Kidney (tissue), 14 donors: ENCODE results near the gene PLA2G2F. TPM values are rescaled to one million over a fixed set of nuclear protein-coding genes. Genes with fewer than 3 reads are reported as not detected.

Experiments
- DNase-seq, 5 donors: peaks; one replicate each; pipeline ENCODE4 v3.0.0-alpha.2; 2013 to 2020
- FAIRE-seq: peaks from 2 replicates; lab custom pipeline; 2012; peaks lifted over from hg19 to GRCh38; lab: Jason Lieb, UNC
- H3K27ac ChIP-seq, 2 donors: one replicate each; pipeline ENCODE4 v1.7.0; 2013; ENCODE audit warnings: low read depth in 2 of 2, low read length in 2 of 2, inconsistent platforms in 1 of 2
- H3K27me3 ChIP-seq: one replicate; pipeline ENCODE4 v1.7.1; 2013; ENCODE audit warnings: low read length, inconsistent platforms; ENCODE audit not compliant: control insufficient read depth, insufficient read depth
- H3K36me3 ChIP-seq, 3 donors: one replicate each; pipeline versions ENCODE4 v1.7.0 to v1.7.1; 2013; ENCODE audit warnings: low read length in 3 of 3, control low read depth in 1 of 3, inconsistent platforms in 1 of 3; ENCODE audit not compliant: insufficient read depth in 3 of 3, control insufficient read depth in 2 of 3
- H3K4me1 ChIP-seq, 3 donors: one replicate each; pipeline versions ENCODE4 v1.7.0 to v1.7.1; 2013; ENCODE audit warnings: low read length in 3 of 3, inconsistent platforms in 1 of 3, low read depth in 1 of 3; ENCODE audit not compliant: control insufficient read depth in 2 of 3, insufficient read depth in 2 of 3
- H3K4me3 ChIP-seq, 3 donors: one replicate each; pipeline versions ENCODE4 v1.7.0 to v1.8.1; 2013; ENCODE audit warnings: low read length in 3 of 3, control low read depth in 1 of 3, inconsistent platforms in 1 of 3
- H3K9ac ChIP-seq, 3 donors: one replicate each; pipeline versions ENCODE4 v1.7.0 to v1.7.1; 2013; ENCODE audit warnings: low read length in 3 of 3, control low read depth in 1 of 3, inconsistent platforms in 1 of 3
- H3K9me3 ChIP-seq, 3 donors: one replicate each; pipeline versions ENCODE4 v1.7.0 to v1.7.1; 2013; ENCODE audit warnings: low read length in 3 of 3, control low read depth in 1 of 3, inconsistent platforms in 1 of 3; ENCODE audit not compliant: control insufficient read depth in 2 of 3, insufficient read depth in 1 of 3
- intact Hi-C: fragments of 100-400 bp; cut with DNase I; formaldehyde crosslinking; loops from one replicate; pipeline ENCODE4 v1.11.1; 2022
- polyA plus RNA-seq: library from polyadenylated mRNA; stranded (reverse); fragments of 350-450 nt; fragmentation: Illumina TruSeq; extraction: RNeasy Lipid Tissue Mini Kit (QIAGEN cat#74804); gene quantifications from one replicate; pipeline ENCODE4 v1.2.3, GENCODE V29; 2014; ENCODE audit warnings: low read depth, low replicate concordance; ENCODE audit not compliant: insufficient read depth
- total RNA-seq: library from RNA; stranded (reverse); fragmentation: NEBNext Ultra II Directional; extraction: Animal tissue kit (Norgen Biotek cat#: 25700); gene quantifications from one replicate; pipeline ENCODE4 v1.2.1, GENCODE V29; 2021
- TF ChIP-seq, protein P1 (sequence below): IDR thresholded peaks from 3 replicates; pipeline ENCODE4 v1.5.1; 2012; ENCODE audit warnings: mild to moderate bottlenecking, moderate library complexity, borderline replicate concordance; ENCODE audit not compliant: insufficient read depth; ENCODE audit errors: extremely low read depth
- donor health status: control.
- donor health status: control.
- donor health status: control.
- donor health status: control.
- donor health status: control.
- donor health status: DM: yes; HTN: yes; CAD: no.
- donor health status: Normal renal cell carcinoma (clear cell type).

PLA2G2F gene
- total and polyA plus RNA-seq, 2 donors from 2014 or later, result not detected

DNA sequence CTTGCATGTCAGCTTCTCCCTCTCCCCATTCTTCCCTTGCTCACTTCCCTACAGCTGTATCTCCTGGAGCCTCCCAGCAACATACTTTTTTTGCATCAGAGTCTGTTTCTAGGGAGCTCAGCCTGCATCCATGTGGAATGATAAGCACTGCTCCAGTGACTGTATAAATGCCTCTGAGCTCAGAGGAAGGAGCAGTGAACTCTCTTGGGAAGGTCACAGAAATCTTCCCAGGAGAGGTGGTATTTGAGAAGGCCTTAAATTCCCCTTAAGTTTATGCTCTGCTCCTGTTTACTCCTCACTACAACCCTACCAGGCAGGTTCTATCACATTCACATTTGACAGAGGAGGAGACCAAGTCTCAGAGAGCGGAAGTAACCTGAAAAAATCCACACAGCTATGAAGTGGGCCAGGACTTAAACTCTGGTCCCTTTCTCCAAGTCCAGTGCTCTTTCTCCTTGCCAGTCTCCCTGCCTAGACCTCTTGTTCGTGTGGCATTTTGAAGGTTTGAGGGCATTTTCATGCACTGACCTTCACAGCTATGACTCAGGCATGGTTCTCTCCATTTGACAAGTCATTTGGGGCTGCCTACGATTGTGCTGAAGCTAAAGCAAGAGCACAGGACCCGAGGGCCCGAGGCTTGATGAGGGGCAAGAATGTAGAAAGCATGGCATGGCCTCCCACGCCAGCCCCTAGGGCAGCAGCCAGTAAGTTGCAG lies 41.2 kb downstream of the PLA2G2F start:
- Histone ChIP-seq H3K36me3 (no peaks in the 10 kb centered on the region), H3K27me3 (no peaks in the 10 kb centered on the region), H3K9me3 (peaks cover 0 to 5% (median 2%) of the 10 kb centered on the region in 3 donors), H3K4me3 (no peak overlapping the region), H3K9ac (no peak overlapping the region), H3K27ac (no peak overlapping the region), H3K4me1 (peaks cover 0 to under 1% (median 0%) of the 10 kb centered on the region in 3 donors)
- DNase-seq, result peak in 1 of 5 donors; percentile 23
- no peak for FAIRE-seq
- intact Hi-C loops, result no loop called here
- TF ChIP-seq, protein P1, sequence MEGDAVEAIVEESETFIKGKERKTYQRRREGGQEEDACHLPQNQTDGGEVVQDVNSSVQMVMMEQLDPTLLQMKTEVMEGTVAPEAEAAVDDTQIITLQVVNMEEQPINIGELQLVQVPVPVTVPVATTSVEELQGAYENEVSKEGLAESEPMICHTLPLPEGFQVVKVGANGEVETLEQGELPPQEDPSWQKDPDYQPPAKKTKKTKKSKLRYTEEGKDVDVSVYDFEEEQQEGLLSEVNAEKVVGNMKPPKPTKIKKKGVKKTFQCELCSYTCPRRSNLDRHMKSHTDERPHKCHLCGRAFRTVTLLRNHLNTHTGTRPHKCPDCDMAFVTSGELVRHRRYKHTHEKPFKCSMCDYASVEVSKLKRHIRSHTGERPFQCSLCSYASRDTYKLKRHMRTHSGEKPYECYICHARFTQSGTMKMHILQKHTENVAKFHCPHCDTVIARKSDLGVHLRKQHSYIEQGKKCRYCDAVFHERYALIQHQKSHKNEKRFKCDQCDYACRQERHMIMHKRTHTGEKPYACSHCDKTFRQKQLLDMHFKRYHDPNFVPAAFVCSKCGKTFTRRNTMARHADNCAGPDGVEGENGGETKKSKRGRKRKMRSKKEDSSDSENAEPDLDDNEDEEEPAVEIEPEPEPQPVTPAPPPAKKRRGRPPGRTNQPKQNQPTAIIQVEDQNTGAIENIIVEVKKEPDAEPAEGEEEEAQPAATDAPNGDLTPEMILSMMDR, result no peak

DNA sequence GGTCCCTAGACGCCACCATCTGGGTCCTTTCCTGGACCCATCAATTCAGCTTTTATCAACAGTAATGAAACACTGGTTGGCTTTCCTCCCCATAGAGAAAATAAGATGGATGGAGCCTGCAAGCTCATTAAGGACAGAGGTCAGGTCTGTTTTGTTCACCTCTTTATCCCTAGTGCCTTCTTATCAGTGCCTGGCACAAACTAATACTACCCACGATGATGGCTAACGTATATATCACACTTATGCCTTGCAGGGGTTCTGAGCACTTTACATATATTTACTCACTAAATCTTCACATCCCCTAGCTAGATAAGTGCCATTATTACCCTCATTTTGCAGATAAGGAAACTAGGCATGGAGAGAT lies 41.7 kb downstream of the PLA2G2F start:
- H3K27ac ChIP-seq, result no peak overlapping the region
- DNase-seq (no peak), FAIRE-seq (no peak)
- intact Hi-C loops, result no loop called here
- peaks cover 0 to 4% (median 0%) of the 10 kb centered on the region in 3 donors for H3K4me1 ChIP-seq
- no peaks in the 10 kb centered on the region for H3K27me3 ChIP-seq
- peaks cover 0 to 5% (median 2%) of the 10 kb centered on the region in 3 donors for H3K9me3 ChIP-seq
- H3K36me3 ChIP-seq, result no peaks in the 10 kb centered on the region
- H3K9ac ChIP-seq, result no peak overlapping the region
- no peak overlapping the region for H3K4me3 ChIP-seq
- TF ChIP-seq, protein P1, result no peak

DNA sequence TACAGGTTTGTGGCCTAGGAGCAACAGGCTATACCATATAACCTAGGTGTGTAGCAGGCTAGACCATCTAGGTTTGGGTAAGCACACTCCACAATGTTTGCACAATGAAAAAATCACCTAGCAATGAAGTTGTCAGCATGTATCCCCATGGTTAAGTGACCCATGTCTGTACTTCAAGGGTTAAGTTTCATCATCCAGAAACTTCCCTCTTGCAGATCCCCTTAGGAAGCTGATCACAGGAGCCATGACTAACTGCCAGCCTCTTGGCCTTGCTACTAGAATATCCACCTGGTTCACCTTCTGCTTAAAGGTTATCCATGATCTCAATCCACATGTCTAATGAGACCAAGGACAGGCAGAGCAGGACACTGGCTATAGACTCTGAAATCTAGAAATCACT lies 43.3 kb downstream of the PLA2G2F start:
- intact Hi-C loops, result no loop called here
- TF ChIP-seq, protein P1, result no peak
- H3K9me3 ChIP-seq, result peaks cover 0 to 5% (median 2%) of the 10 kb centered on the region in 3 donors
- H3K4me3 ChIP-seq, result no peak overlapping the region
- H3K27me3 ChIP-seq, result no peaks in the 10 kb centered on the region
- no peak for DNase-seq
- no peaks in the 10 kb centered on the region for H3K36me3 ChIP-seq
- H3K9ac ChIP-seq, result no peak overlapping the region
- peaks cover 0 to 11% (median 8%) of the 10 kb centered on the region in 3 donors for H3K4me1 ChIP-seq
- no peak overlapping the region for H3K27ac ChIP-seq
- no peak for FAIRE-seq
